HFF-Myc (cell line): ENCODE results near the gene DIP2B.

Experiments
- DNase-seq: peaks from one replicate; pipeline ENCODE4 v3.0.0-alpha.2; 2011; ENCODE audit warnings: low read depth; ENCODE audit errors: extremely low read depth
- H3K4me3 ChIP-seq: replicated peaks from 2 replicates; pipeline ENCODE4 v1.5.1; 2011; ENCODE audit warnings: low read depth, mild to moderate bottlenecking, control low read depth, low read length
- CTCF ChIP-seq: IDR thresholded peaks from 2 replicates; pipeline ENCODE4 v1.5.1; 2012; ENCODE audit warnings: mild to moderate bottlenecking, low read depth, low read length, control low read depth; ENCODE audit errors: missing control alignments

The DIP2B gene

GRCh38 chr12:50742776-50743175, 238.0 kb downstream of the DIP2B start:
- no peak overlapping the region for H3K4me3 ChIP-seq
- no peak for DNase-seq
- TF ChIP-seq CTCF: no peak

- no peak overlapping the region for H3K4me3 ChIP-seq
- DNase-seq: no peak
- TF ChIP-seq CTCF: no peak
Measured at GRCh38 chr12:50745861-50746260, 241.1 kb downstream of the DIP2B start.

- H3K4me3 ChIP-seq: no peak overlapping the region
- no peak for TF ChIP-seq CTCF
- no peak for DNase-seq
Measured at GRCh38 chr12:50746431-50746830, 241.6 kb downstream of the DIP2B start.

- TF ChIP-seq CTCF: no peak
- no peak for DNase-seq
- H3K4me3 ChIP-seq: no peak overlapping the region
Measured at GRCh38 chr12:50747817-50748216, 243.0 kb downstream of the DIP2B start.

GRCh38 chr12:50749459-50749882, 244.7 kb downstream of the DIP2B start:
- no peak overlapping the region for H3K4me3 ChIP-seq
- no peak for TF ChIP-seq CTCF
- DNase-seq: no peak

- no peak for DNase-seq
- no peak overlapping the region for H3K4me3 ChIP-seq
- TF ChIP-seq CTCF: no peak
Measured at GRCh38 chr12:50750366-50750765, 245.6 kb downstream of the DIP2B start.

- DNase-seq: no peak
- no peak overlapping the region for H3K4me3 ChIP-seq
- TF ChIP-seq CTCF: no peak
Measured at GRCh38 chr12:50751948-50752721, 247.3 kb downstream of the DIP2B start.
